SK-N-SH treated with all-trans-retinoic acid at 6 μM for 48 hours (cell line): ENCODE data around the gene ANKRD23.

Experiments used
- ATAC-seq: fragments of 200-7000 bp; cut with Tn5 transposase; 3 replicates; pipeline ENCODE4 v1.9.1; 2020; ENCODE audit warnings: mild to moderate bottlenecking, moderate library complexity
- ARNTL ChIP-seq: fragments of 450-650 bp; formaldehyde crosslinking; IDR thresholded peaks from 2 replicates; pipeline ENCODE4 v1.5.0; 2020; ENCODE audit warnings: low read depth, mild to moderate bottlenecking, moderate library complexity, borderline replicate concordance
- BACH2 ChIP-seq: fragments of 250-450 bp; sonication (Bioruptor Pico); IDR thresholded peaks from 2 replicates; pipeline ENCODE4 v1.9.0; 2021; ENCODE audit warnings: mild to moderate bottlenecking, borderline replicate concordance
- CSDC2 ChIP-seq: fragments of 250-450 bp; sonication (Bioruptor Pico); IDR thresholded peaks from 2 replicates; pipeline ENCODE4 v1.5.0; 2020; ENCODE audit warnings: mild to moderate bottlenecking, moderate library complexity
- GLIS3 ChIP-seq: fragments of 250-450 bp; sonication (Bioruptor Pico); IDR thresholded peaks from 2 replicates; pipeline ENCODE4 v1.5.0; 2020; ENCODE audit warnings: mild to moderate bottlenecking, moderate library complexity
- ISL1 ChIP-seq: fragments of 250-450 bp; sonication (Bioruptor Pico); IDR thresholded peaks from 2 replicates; pipeline ENCODE4 v2.1.2; 2022; ENCODE audit warnings: mild to moderate bottlenecking, moderate library complexity
- OSR1 ChIP-seq: fragments of 250-450 bp; sonication (Bioruptor Pico); IDR thresholded peaks from 2 replicates; pipeline ENCODE4 v1.8.0; 2022; ENCODE audit warnings: moderate library complexity, mild to moderate bottlenecking, inconsistent platforms
- PPARA ChIP-seq: fragments of 250-450 bp; sonication (Bioruptor Pico); IDR thresholded peaks from 2 replicates; pipeline ENCODE4 v1.5.0; 2020; ENCODE audit warnings: mild to moderate bottlenecking, borderline replicate concordance
- RARB ChIP-seq: fragments of 250-450 bp; sonication (Bioruptor Pico); IDR thresholded peaks from 2 replicates; pipeline ENCODE4 v1.8.0; 2021; ENCODE audit warnings: mild to moderate bottlenecking, moderate library complexity
- SNAI2 ChIP-seq: fragments of 250-450 bp; sonication (Bioruptor Pico); IDR thresholded peaks from 2 replicates; pipeline ENCODE4 v1.5.0; 2020; ENCODE audit warnings: mild to moderate bottlenecking, moderate library complexity
- TCF4 ChIP-seq: fragments of 250-450 bp; sonication (Bioruptor Pico); IDR thresholded peaks from 2 replicates; pipeline ENCODE4 v1.8.0; 2021; ENCODE audit warnings: mild to moderate bottlenecking, moderate library complexity, borderline replicate concordance
- TOX ChIP-seq: fragments of 250-450 bp; sonication (Bioruptor Pico); IDR thresholded peaks from 2 replicates; pipeline ENCODE4 v1.8.0; 2021; ENCODE audit warnings: mild to moderate bottlenecking, moderate library complexity, borderline replicate concordance
- ZC3H10 ChIP-seq: fragments of 250-450 bp; sonication (Bioruptor Pico); IDR thresholded peaks from 2 replicates; pipeline ENCODE4 v1.5.1; 2021; ENCODE audit warnings: mild to moderate bottlenecking, moderate library complexity
- ZFP3 ChIP-seq: fragments of 250-450 bp; sonication (Bioruptor Pico); IDR thresholded peaks from 2 replicates; pipeline ENCODE4 v1.5.0; 2020; ENCODE audit warnings: mild to moderate bottlenecking, moderate library complexity
- ZFP30 ChIP-seq: fragments of 450-650 bp; formaldehyde crosslinking; IDR thresholded peaks from 2 replicates; pipeline ENCODE4 v1.5.0; 2022; ENCODE audit warnings: mild to moderate bottlenecking, moderate library complexity
- ZNF70 ChIP-seq: fragments of 450-650 bp; formaldehyde crosslinking; IDR thresholded peaks from 2 replicates; pipeline ENCODE4 v1.5.0; 2020; ENCODE audit warnings: mild to moderate bottlenecking, moderate library complexity
- ZNF8 ChIP-seq: fragments of 450-650 bp; formaldehyde crosslinking; IDR thresholded peaks from 2 replicates; pipeline ENCODE4 v1.5.0; 2020; ENCODE audit warnings: mild to moderate bottlenecking, moderate library complexity
- TF ChIP-seq, protein P1 (sequence below): fragments of 250-450 bp; sonication (Bioruptor Pico); IDR thresholded peaks from 2 replicates; pipeline ENCODE4 v1.5.1; 2020; ENCODE audit warnings: low read depth, mild to moderate bottlenecking, moderate library complexity
- TF ChIP-seq, protein P2 (sequence below): fragments of 250-450 bp; sonication (Bioruptor Pico); IDR thresholded peaks from 2 replicates; pipeline ENCODE4 v1.8.0; 2021; ENCODE audit warnings: low read depth, mild to moderate bottlenecking, moderate library complexity, borderline replicate concordance
- TF ChIP-seq, protein P3 (sequence below): fragments of 250-450 bp; sonication (Bioruptor Pico); IDR thresholded peaks from 2 replicates; pipeline ENCODE4 v1.5.0; 2020; ENCODE audit warnings: mild to moderate bottlenecking, moderate library complexity
- TF ChIP-seq, protein P4 (sequence below): fragments of 250-450 bp; sonication (Bioruptor Pico); IDR thresholded peaks from 2 replicates; pipeline ENCODE4 v1.5.1; 2021; ENCODE audit warnings: mild to moderate bottlenecking, moderate library complexity
- TF ChIP-seq, protein P5 (sequence below): fragments of 250-450 bp; sonication (Bioruptor Pico); IDR thresholded peaks from 2 replicates; pipeline ENCODE4 v1.8.0; 2020; ENCODE audit warnings: mild to moderate bottlenecking, moderate library complexity, borderline replicate concordance

ANKRD23 gene

DNA sequence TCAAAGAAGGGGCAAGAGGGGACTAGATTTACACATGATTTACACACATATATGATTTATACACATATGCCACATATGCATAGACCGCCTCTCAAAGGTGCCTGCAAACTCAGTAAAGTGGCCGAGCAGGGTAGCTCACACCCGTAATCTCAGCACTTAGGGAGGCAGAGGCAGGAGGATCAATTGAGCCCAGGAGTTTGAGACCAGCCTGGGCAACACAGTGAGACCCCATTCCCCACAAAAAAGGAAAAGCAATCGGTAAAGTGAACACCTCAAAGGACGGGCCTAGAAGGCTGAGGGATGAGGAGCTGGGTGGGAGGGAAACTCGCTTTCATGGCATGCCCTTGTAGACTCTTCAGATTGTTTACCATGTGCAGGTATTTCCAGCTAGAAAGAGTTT lies 8.8 kb upstream of the ANKRD23 start:
- ATAC-seq: no peak
- TF ChIP-seq ISL1 (no peak), PPARA (CRISPR knock-in tag) (no peak), ZFP3 (CRISPR knock-in tag) (no peak), SNAI2 (CRISPR knock-in tag) (no peak), ZNF70 (CRISPR knock-in tag) (no peak), ARNTL (no peak), OSR1 (CRISPR knock-in tag) (no peak), ZC3H10 (CRISPR knock-in tag) (no peak), TCF4 (CRISPR knock-in tag) (no peak), RARB (CRISPR knock-in tag) (no peak), BACH2 (CRISPR knock-in tag) (no peak), ZFP30 (CRISPR knock-in tag) (no peak), ZNF8 (CRISPR knock-in tag) (no peak)
- TF ChIP-seq, protein P1, sequence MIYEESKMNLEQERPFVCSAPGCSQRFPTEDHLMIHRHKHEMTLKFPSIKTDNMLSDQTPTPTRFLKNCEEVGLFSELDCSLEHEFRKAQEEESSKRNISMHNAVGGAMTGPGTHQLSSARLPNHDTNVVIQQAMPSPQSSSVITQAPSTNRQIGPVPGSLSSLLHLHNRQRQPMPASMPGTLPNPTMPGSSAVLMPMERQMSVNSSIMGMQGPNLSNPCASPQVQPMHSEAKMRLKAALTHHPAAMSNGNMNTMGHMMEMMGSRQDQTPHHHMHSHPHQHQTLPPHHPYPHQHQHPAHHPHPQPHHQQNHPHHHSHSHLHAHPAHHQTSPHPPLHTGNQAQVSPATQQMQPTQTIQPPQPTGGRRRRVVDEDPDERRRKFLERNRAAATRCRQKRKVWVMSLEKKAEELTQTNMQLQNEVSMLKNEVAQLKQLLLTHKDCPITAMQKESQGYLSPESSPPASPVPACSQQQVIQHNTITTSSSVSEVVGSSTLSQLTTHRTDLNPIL (CRISPR knock-in tag): no peak
- TF ChIP-seq, protein P2, sequence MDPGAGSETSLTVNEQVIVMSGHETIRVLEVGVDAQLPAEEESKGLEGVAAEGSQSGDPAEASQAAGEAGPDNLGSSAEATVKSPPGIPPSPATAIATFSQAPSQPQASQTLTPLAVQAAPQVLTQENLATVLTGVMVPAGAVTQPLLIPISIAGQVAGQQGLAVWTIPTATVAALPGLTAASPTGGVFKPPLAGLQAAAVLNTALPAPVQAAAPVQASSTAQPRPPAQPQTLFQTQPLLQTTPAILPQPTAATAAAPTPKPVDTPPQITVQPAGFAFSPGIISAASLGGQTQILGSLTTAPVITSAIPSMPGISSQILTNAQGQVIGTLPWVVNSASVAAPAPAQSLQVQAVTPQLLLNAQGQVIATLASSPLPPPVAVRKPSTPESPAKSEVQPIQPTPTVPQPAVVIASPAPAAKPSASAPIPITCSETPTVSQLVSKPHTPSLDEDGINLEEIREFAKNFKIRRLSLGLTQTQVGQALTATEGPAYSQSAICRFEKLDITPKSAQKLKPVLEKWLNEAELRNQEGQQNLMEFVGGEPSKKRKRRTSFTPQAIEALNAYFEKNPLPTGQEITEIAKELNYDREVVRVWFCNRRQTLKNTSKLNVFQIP (CRISPR knock-in tag): no peak
- TF ChIP-seq, protein P3, sequence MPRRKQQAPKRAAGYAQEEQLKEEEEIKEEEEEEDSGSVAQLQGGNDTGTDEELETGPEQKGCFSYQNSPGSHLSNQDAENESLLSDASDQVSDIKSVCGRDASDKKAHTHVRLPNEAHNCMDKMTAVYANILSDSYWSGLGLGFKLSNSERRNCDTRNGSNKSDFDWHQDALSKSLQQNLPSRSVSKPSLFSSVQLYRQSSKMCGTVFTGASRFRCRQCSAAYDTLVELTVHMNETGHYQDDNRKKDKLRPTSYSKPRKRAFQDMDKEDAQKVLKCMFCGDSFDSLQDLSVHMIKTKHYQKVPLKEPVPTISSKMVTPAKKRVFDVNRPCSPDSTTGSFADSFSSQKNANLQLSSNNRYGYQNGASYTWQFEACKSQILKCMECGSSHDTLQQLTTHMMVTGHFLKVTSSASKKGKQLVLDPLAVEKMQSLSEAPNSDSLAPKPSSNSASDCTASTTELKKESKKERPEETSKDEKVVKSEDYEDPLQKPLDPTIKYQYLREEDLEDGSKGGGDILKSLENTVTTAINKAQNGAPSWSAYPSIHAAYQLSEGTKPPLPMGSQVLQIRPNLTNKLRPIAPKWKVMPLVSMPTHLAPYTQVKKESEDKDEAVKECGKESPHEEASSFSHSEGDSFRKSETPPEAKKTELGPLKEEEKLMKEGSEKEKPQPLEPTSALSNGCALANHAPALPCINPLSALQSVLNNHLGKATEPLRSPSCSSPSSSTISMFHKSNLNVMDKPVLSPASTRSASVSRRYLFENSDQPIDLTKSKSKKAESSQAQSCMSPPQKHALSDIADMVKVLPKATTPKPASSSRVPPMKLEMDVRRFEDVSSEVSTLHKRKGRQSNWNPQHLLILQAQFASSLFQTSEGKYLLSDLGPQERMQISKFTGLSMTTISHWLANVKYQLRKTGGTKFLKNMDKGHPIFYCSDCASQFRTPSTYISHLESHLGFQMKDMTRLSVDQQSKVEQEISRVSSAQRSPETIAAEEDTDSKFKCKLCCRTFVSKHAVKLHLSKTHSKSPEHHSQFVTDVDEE (CRISPR knock-in tag): no peak
- TF ChIP-seq, protein P4, sequence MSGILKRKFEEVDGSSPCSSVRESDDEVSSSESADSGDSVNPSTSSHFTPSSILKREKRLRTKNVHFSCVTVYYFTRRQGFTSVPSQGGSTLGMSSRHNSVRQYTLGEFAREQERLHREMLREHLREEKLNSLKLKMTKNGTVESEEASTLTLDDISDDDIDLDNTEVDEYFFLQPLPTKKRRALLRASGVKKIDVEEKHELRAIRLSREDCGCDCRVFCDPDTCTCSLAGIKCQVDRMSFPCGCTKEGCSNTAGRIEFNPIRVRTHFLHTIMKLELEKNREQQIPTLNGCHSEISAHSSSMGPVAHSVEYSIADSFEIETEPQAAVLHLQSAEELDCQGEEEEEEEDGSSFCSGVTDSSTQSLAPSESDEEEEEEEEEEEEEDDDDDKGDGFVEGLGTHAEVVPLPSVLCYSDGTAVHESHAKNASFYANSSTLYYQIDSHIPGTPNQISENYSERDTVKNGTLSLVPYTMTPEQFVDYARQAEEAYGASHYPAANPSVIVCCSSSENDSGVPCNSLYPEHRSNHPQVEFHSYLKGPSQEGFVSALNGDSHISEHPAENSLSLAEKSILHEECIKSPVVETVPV (CRISPR knock-in tag): no peak
- TF ChIP-seq, protein P5, sequence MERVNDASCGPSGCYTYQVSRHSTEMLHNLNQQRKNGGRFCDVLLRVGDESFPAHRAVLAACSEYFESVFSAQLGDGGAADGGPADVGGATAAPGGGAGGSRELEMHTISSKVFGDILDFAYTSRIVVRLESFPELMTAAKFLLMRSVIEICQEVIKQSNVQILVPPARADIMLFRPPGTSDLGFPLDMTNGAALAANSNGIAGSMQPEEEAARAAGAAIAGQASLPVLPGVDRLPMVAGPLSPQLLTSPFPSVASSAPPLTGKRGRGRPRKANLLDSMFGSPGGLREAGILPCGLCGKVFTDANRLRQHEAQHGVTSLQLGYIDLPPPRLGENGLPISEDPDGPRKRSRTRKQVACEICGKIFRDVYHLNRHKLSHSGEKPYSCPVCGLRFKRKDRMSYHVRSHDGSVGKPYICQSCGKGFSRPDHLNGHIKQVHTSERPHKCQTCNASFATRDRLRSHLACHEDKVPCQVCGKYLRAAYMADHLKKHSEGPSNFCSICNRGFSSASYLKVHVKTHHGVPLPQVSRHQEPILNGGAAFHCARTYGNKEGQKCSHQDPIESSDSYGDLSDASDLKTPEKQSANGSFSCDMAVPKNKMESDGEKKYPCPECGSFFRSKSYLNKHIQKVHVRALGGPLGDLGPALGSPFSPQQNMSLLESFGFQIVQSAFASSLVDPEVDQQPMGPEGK (CRISPR knock-in tag): no peak
- TF ChIP-seq, all 23 proteins: peak for 0

DNA sequence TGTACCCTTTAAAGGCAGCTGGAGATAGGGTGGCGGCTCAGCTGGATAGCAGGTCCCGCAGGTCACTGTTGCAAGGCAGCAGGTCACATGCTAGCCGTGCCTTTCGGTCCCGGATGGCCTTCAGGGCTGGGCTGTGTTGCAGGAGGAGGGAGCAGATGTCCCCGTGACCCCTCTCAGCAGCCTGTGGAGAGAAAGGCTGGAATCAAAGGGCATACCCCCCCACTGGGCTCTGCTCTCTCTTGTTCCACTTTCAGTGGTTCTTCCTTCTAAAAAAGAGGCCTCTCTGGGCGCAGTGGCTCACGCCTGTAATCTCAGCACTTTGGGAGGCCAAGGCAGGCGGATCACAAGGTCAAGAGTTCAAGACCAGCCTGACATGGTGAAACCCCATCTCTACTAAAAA lies 4.4 kb upstream of the ANKRD23 start:
- TF ChIP-seq RARB (CRISPR knock-in tag) (no peak), TCF4 (CRISPR knock-in tag) (no peak), CSDC2 (CRISPR knock-in tag) (no peak), ZNF8 (CRISPR knock-in tag) (no peak), ZNF70 (CRISPR knock-in tag) (no peak), PPARA (CRISPR knock-in tag) (no peak), BACH2 (CRISPR knock-in tag) (no peak), ZC3H10 (CRISPR knock-in tag) (no peak), GLIS3 (CRISPR knock-in tag) (no peak), TOX (CRISPR knock-in tag) (no peak), OSR1 (CRISPR knock-in tag) (no peak)
- TF ChIP-seq, protein P1 (CRISPR knock-in tag): no peak
- TF ChIP-seq, protein P3 (CRISPR knock-in tag): no peak
- TF ChIP-seq, protein P5 (CRISPR knock-in tag): no peak
- TF ChIP-seq, protein P4 (CRISPR knock-in tag): no peak
- TF ChIP-seq, all 23 proteins: peak for 0
- no peak for ATAC-seq
